Measurements from ENCODE around the gene ZNF740. TPM values are rescaled to one million over a fixed set of nuclear protein-coding genes. Genes with fewer than 3 reads are reported as not detected.

Gene ZNF740
- total RNA-seq, 1 donor from 2014 or later, result 31.6 TPM

GRCh38 chr12:53207042-53207441 lies 26.5 kb downstream of the ZNF740 start, which contains the start of gene ITGB7:
Gene ITGB7, minus strand, starts transcription at chr12:53207251. Its CDS starts 6,808 bp downstream, at chr12:53200443.
- intact Hi-C loops (cut with micrococcal nuclease), result no loop called here
- ATAC-seq, result no peak
- DNase-seq, result no peak

DNA sequence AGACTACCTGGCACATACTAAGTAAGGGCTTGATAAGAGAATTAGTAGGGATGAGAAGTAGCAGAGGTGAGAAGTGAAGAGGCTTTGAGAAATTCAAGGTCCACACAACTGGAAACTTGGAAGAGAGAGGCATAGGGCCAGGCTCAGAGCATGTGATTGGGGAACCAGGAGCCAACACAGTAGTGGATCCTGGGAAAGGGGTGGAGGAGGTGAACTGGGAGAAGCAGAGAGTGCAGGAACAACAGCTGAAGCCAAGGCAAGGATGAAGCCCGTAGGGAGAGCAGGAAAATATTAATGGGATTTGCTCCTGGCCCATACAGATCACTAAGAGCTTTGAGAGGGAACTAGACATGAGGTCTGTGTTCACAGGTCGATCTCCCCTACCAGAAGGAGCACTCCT lies 27.9 kb downstream of the ZNF740 start:
- intact Hi-C loops (cut with micrococcal nuclease), result no loop called here
- DNase-seq, result no peak
- peak; percentile 61 for ATAC-seq

- ATAC-seq (peak; percentile 5), DNase-seq (no peak)
- intact Hi-C loops (cut with micrococcal nuclease), result no loop called here
Observed at GRCh38 chr12:53208877-53209463, 28.4 kb downstream of the ZNF740 start.

DNA sequence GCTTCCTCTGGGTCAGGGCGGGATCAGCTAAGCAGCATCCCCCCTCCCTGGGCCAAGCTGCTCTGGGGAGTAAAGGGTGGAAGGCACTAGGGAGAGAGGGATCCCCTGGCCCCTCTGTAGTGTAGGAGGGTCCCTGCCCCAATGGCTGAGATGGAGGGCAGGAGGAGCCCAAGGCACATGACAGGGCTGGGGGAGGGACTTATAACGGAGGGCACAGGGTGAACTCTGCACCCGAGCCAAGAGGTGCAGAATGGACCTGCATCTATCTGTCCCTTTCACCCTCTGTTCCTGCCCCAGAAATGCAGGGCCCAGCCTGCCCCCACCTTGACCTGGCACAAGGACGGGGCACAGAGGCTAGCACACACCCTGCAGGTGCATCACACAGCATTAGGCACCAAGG lies 30.3 kb downstream of the ZNF740 start:
- intact Hi-C loops (cut with micrococcal nuclease), result loop anchor here (5.0 kb wide), 1 partner anchor 76 kb away; no protein-coding TSS in a partner anchor
- DNase-seq (no peak), ATAC-seq (no peak)

GRCh38 chr12:53211476-53212381 lies 31.2 kb downstream of the ZNF740 start:
- no peak for ATAC-seq
- intact Hi-C loops (cut with micrococcal nuclease), result loop anchor here (5.0 kb wide), 1 partner anchor 76 kb away; no protein-coding TSS in a partner anchor
- no peak for DNase-seq

- ATAC-seq (no peak), DNase-seq (no peak)
- intact Hi-C loops (cut with micrococcal nuclease), result loop anchor here (5.0 kb wide), 1 partner anchor 74 kb away; no protein-coding TSS in a partner anchor
Observed at GRCh38 chr12:53212931-53213330, 32.4 kb downstream of the ZNF740 start.

GRCh38 chr12:53213348-53213747 lies 32.8 kb downstream of the ZNF740 start:
- peak; percentile 77 for ATAC-seq

DNA sequence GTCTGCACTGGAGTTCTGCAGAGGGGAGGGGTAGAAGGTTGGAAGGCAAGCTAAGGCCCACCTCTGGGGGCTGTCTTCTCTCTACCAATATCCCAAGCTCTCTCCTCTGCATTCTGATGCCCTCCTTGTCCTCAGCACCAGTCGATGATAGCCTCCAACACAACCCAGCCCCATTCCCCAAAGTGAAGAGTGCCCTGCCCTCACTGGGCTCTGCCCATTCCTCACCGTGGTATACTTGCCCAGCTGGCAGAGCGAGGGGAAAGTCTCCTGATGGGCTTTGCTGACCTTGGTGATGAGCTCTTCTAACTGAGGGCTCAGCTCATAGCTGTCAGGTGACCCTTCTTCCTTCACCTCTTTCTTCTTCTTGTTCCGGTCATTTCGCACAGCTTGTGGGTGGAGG lies 33.7 kb downstream of the ZNF740 start:
- DNase-seq, result no peak
- intact Hi-C loops (cut with micrococcal nuclease), result loop anchor here (5.0 kb wide), 1 partner anchor 73 kb away; no protein-coding TSS in a partner anchor
- ATAC-seq, result peak; percentile 18

More at GRCh38 chr12:53213348-53213747, 32.8 kb downstream of the ZNF740 start:
- intact Hi-C loops (cut with micrococcal nuclease), result loop anchor here (5.0 kb wide), 1 partner anchor 74 kb away; no protein-coding TSS in a partner anchor
- DNase-seq, result peak; percentile 93

GRCh38 chr12:53214687-53215455 lies 34.3 kb downstream of the ZNF740 start:
- intact Hi-C loops (cut with micrococcal nuclease), result loop anchor here (5.0 kb wide), 2 partner anchors 37 to 72 kb away; a partner anchor contains a TSS

GRCh38 chr12:53215497-53215896 lies 35.0 kb downstream of the ZNF740 start:
- ATAC-seq, result no peak
- intact Hi-C loops (cut with micrococcal nuclease), result loop anchor here (5.0 kb wide), 1 partner anchor 37 kb away; a partner anchor contains a TSS
- no peak for DNase-seq

More at GRCh38 chr12:53214687-53215455, 34.3 kb downstream of the ZNF740 start:
- ATAC-seq (peak; percentile 65), DNase-seq (peak; percentile 82)

GRCh38 chr12:53217051-53217930 lies 36.8 kb downstream of the ZNF740 start:
- intact Hi-C loops (cut with micrococcal nuclease), result loop anchor here (5.0 kb wide), 1 partner anchor 35 kb away; a partner anchor contains a TSS
- no peak for ATAC-seq
- peak; percentile 54 for DNase-seq

DNA sequence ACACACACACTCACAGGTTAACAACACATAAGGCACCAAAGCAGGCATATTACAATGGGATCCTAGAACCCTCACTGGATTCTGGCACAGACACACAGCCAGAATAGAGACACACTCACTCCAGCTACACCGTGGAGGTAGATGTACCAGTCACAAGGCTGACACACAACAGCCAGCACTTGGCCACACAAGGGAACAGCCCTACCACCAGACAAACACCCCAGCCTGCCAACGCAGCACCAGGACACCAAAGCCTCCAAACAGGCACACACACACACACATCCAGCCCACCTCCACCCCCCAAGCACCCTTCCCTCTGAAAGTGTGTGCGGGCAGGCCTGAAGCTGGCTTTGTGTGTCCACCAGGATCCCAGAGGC lies 37.4 kb downstream of the ZNF740 start:
- ATAC-seq (no peak), DNase-seq (no peak)
- intact Hi-C loops (cut with micrococcal nuclease), result loop anchor here (5.0 kb wide), 1 partner anchor 34 kb away; a partner anchor contains a TSS

GRCh38 chr12:53218551-53219291 lies 38.2 kb downstream of the ZNF740 start:
- intact Hi-C loops (cut with micrococcal nuclease), result loop anchor here (5.0 kb wide), 1 partner anchor 34 kb away; a partner anchor contains a TSS

GRCh38 chr12:53219292-53219955 lies 38.9 kb downstream of the ZNF740 start:
- DNase-seq (peak; percentile 67), ATAC-seq (peak; percentile 0)
- intact Hi-C loops (cut with micrococcal nuclease), result loop anchor here (5.0 kb wide), 1 partner anchor 33 kb away; a partner anchor contains a TSS

More at GRCh38 chr12:53218551-53219291, 38.2 kb downstream of the ZNF740 start:
- peak; percentile 58 for DNase-seq
- ATAC-seq, result no peak

DNA sequence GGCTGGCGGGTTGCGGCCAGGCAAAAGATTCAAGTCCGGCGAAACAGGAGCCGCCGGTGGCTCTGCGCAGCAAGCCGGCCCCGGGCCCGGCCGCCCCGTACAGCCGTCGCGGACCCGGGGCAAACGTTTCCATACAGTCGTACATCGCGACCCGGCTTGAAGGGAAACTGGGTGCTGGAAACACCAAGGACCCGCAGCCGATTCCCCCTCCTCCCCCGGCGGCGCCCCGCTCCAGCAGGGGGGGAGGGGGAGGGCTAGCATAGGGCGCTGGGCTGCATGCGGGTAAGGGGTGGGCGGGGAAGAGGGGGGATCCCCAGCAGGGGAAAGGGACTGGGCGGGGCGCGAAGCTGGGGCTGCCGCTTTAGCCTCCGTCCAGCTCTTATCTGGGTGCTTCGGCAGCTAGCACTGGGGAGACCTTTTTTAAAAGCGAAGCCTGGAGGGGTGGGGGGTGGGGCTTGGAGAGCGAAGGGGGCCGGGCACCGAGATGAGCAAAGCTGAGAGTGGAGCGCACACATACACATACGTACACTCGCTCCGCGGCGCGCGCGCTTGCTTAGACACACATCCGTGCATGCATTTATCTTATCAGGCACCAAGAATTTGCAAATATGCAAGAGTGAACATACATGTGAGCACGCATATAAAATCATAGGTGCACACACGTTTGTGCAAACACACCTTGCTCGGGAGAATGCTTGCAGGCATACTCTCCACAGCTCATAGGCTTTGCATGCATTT lies 39.6 kb downstream of the ZNF740 start:
- intact Hi-C loops (cut with micrococcal nuclease), result loop anchor here (5.0 kb wide), 1 partner anchor 32 kb away; a partner anchor contains a TSS
- ATAC-seq (peak; percentile 43), DNase-seq (peak; percentile 87)

- peak; percentile 90 for ATAC-seq
- intact Hi-C loops (cut with micrococcal nuclease), result no loop called here
- DNase-seq, result peak; percentile 96
Observed at GRCh38 chr12:53220694-53221202, 40.2 kb downstream of the ZNF740 start.

Data from left ventricle myocardium superior (tissue), 1 donor.